Measurements from ENCODE around the gene NTRK1. TPM values are rescaled to one million over a fixed set of nuclear protein-coding genes. Genes with fewer than 3 reads are reported as not detected.

Gene NTRK1
- polyA plus RNA-seq, 1 experiment = 0.02 TPM

DNA sequence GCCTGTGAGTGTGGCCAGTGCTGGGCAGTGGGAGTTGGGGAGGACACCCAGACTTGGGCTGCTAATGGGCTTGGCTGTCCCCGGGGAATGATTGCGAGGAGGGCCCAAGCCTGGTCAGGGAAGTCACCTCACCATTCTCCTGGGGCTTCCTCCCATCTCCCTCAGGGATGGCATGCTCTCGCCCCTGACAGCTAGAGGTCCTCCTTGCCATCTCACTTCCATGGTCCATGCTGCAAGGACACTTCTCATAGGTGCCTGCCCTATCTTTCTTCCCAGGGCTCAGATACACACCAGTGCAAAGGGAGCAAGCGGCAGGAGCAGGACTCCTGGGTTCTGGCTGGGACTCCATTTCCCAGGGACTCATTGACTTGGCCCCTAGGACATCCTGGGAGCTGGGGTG, 4.1 kb downstream of the NTRK1 start:
- Histone ChIP-seq H3K27me3 (ENCODE audit: control insufficient read depth, insufficient read depth, low read length) (peaks cover 32% of the 10 kb centered on the region), H3K36me3 (ENCODE audit: control insufficient read depth, insufficient read depth, low read length) (no peaks in the 10 kb centered on the region), H3K4me3 (ENCODE audit: low read depth, low read length) (no peak overlapping the region)
- CTCF ChIA-PET = interaction anchor here (0.5 to 13.5 kb wide), 5 partner anchors 9 to 158 kb away, joined by 3 to 290 read pairs (median 4); no protein-coding TSS in a partner anchor
- POLR2A ChIA-PET = no interaction called here
- no peak for DNase-seq (ENCODE audit: low read depth)
- TF ChIP-seq, protein P1, sequence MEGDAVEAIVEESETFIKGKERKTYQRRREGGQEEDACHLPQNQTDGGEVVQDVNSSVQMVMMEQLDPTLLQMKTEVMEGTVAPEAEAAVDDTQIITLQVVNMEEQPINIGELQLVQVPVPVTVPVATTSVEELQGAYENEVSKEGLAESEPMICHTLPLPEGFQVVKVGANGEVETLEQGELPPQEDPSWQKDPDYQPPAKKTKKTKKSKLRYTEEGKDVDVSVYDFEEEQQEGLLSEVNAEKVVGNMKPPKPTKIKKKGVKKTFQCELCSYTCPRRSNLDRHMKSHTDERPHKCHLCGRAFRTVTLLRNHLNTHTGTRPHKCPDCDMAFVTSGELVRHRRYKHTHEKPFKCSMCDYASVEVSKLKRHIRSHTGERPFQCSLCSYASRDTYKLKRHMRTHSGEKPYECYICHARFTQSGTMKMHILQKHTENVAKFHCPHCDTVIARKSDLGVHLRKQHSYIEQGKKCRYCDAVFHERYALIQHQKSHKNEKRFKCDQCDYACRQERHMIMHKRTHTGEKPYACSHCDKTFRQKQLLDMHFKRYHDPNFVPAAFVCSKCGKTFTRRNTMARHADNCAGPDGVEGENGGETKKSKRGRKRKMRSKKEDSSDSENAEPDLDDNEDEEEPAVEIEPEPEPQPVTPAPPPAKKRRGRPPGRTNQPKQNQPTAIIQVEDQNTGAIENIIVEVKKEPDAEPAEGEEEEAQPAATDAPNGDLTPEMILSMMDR (IDR thresholded peaks at IDR 0.05; ENCODE audit: insufficient read depth, low read depth, low read length) = no peak

DNA sequence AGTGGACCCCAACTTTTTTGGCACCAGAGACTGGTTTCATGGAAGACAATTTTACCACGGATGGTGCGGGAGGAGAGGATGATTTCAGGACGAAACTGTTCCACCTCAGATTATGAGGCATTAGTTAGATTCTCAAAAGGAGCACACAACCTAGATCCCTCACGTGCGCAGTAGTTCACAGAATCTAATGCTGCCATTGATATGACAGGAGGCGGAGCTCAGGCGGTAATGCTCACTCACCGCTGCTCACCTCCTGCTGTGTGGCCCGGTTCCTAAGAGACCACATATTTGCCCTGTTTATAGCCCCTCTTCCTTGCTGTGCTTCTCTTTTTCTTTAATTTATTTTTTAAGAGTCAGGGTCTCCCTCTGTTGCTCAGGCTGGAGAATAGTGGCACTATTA, 4.6 kb downstream of the NTRK1 start:
- no peak overlapping the region for H3K4me3 ChIP-seq (ENCODE audit: low read depth, low read length)
- DNase-seq (ENCODE audit: low read depth) = no peak
- ChIA-PET POLR2A (no interaction called here), CTCF (interaction anchor here (0.5 to 13.5 kb wide), 6 partner anchors 10 to 244 kb away, joined by 3 to 290 read pairs (median 4); no protein-coding TSS in a partner anchor)
- TF ChIP-seq, protein P1 (IDR thresholded peaks at IDR 0.05; ENCODE audit: insufficient read depth, low read depth, low read length) = no peak
- peaks cover 32% of the 10 kb centered on the region for H3K27me3 ChIP-seq (ENCODE audit: control insufficient read depth, insufficient read depth, low read length)
- no peaks in the 10 kb centered on the region for H3K36me3 ChIP-seq (ENCODE audit: control insufficient read depth, insufficient read depth, low read length)

GRCh38 chr1:156865865-156866248, 5.2 kb downstream of the NTRK1 start:
- POLR2A ChIA-PET = no interaction called here
- no peak for DNase-seq (ENCODE audit: low read depth)
- TF ChIP-seq, protein P1 (IDR thresholded peaks at IDR 0.05; ENCODE audit: insufficient read depth, low read depth, low read length) = no peak

DNA sequence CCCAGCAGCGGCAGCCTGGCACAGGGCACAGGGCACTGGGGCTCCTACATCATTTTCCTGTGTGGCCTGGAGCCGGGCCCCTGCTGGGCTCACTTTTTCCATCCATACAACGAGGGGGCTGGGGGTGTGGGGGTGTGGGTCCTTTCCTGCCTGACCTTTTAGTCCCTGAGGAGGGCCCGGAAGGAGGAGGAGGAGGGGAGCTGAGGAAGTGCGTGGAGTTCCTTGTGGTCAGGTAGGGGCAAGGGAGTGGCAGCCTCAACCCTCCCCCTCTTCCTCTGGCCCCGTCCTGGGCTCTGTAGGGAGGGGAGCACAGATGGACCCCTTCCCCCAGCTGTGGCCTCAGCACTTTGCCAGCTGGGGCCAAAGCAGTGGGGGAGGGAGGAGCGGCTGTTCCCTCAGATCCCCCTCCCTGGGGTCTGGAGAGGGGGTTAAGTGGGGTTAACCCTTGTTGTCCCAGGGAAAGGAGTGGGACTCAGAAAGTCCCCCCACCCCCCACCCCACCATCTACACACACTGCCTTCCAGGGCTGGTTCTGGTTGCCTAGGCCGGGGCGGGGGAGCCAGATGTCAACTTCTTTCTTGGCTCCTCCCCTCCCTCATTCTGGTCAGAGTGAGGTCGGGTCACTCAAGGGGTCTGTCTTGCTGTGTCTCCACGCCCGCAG, 5.7 kb downstream of the NTRK1 start:
- ChIA-PET CTCF (interaction anchor here (11.4 to 13.5 kb wide), 2 partner anchors 23 to 69 kb away, joined by 107 to 290 read pairs; no protein-coding TSS in a partner anchor), POLR2A (no interaction called here)
- Histone ChIP-seq H3K36me3 (ENCODE audit: control insufficient read depth, insufficient read depth, low read length) (no peaks in the 10 kb centered on the region), H3K4me3 (ENCODE audit: low read depth, low read length) (no peak overlapping the region), H3K27me3 (ENCODE audit: control insufficient read depth, insufficient read depth, low read length) (peaks cover 27% of the 10 kb centered on the region)
- TF ChIP-seq, protein P1 (IDR thresholded peaks at IDR 0.05; ENCODE audit: insufficient read depth, low read depth, low read length) = no peak
- DNase-seq (ENCODE audit: low read depth) = no peak

More at GRCh38 chr1:156865865-156866248, 5.2 kb downstream of the NTRK1 start:
- no peak overlapping the region for H3K4me3 ChIP-seq (ENCODE audit: low read depth, low read length)
- H3K36me3 ChIP-seq (ENCODE audit: control insufficient read depth, insufficient read depth, low read length) = no peaks in the 10 kb centered on the region
- CTCF ChIA-PET = interaction anchor here (0.5 to 13.5 kb wide), 3 partner anchors 24 to 245 kb away, joined by 3 to 290 read pairs (median 107); no protein-coding TSS in a partner anchor
- peaks cover 31% of the 10 kb centered on the region for H3K27me3 ChIP-seq (ENCODE audit: control insufficient read depth, insufficient read depth, low read length)

DNA sequence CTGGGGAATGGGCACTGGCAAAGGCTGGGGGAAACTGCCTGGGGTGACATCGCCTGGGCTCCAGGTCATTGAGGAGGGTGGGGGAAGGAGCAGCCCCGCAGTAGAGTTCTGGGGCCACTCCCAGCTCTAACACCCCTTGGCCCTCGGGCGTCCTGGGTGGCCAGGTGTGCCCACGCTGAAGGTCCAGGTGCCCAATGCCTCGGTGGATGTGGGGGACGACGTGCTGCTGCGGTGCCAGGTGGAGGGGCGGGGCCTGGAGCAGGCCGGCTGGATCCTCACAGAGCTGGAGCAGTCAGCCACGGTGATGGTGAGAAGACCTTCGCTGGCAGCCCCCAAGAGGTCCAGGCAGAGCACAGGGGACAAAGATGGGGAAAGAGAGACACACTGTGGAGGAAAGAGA, 7.7 kb downstream of the NTRK1 start:
- POLR2A ChIA-PET = no interaction called here
- Histone ChIP-seq H3K27me3 (ENCODE audit: control insufficient read depth, insufficient read depth, low read length) (peaks cover 9% of the 10 kb centered on the region), H3K36me3 (ENCODE audit: control insufficient read depth, insufficient read depth, low read length) (no peaks in the 10 kb centered on the region), H3K4me3 (ENCODE audit: low read depth, low read length) (no peak overlapping the region)
- TF ChIP-seq, protein P1 (IDR thresholded peaks at IDR 0.05; ENCODE audit: insufficient read depth, low read depth, low read length) = no peak
- CTCF ChIA-PET = interaction anchor here (0.6 to 13.5 kb wide), 5 partner anchors 8 to 71 kb away, joined by 3 to 290 read pairs (median 5); partner anchors contain the start of genes INSRR and NTRK1
- DNase-seq (ENCODE audit: low read depth) = no peak
